H1 (cell line): ENCODE results near the gene FAM193B. TPM values are rescaled to one million over a fixed set of nuclear protein-coding genes. Genes with fewer than 3 reads are reported as not detected.

Source experiments
- CTCF ChIA-PET: fragments of 300-600 bp; sonication (Branson Sonifier 250); formaldehyde crosslinking; loops from one replicate; lab custom pipeline; 2021; ENCODE audit not compliant: partially characterized antibody; lab: Charles Lee
- POLR2A ChIA-PET: fragments of 300-600 bp; sonication (Branson Sonifier 250); formaldehyde crosslinking; loops from one replicate; lab custom pipeline; 2021; ENCODE audit warnings: inconsistent platforms; ENCODE audit not compliant: partially characterized antibody; lab: Charles Lee
- DNase-seq, 2 experiments: peaks; one replicate each; pipeline versions ENCODE4 v3.0.0 to v3.0.0-alpha.2; 2010 to 2022; ENCODE audit warnings: low spot score in 2 of 2, low read depth in 1 of 2, mixed read lengths in 1 of 2
- FAIRE-seq: peaks from 2 replicates; lab custom pipeline; 2011; peaks lifted over from hg19 to GRCh38; lab: Jason Lieb, UNC
- H2AFZ ChIP-seq: 2 replicates; pipeline ENCODE4 v1.8.1; 2012; ENCODE audit warnings: low read length, inconsistent platforms
- H2AK5ac ChIP-seq: 2 replicates; pipeline ENCODE4 v1.6.1; 2013; ENCODE audit warnings: low read depth, low read length
- H2BK120ac ChIP-seq: replicated peaks from 2 replicates; pipeline ENCODE3; 2013; ENCODE audit warnings: low read depth, low read length, inconsistent platforms
- H2BK12ac ChIP-seq: 2 replicates; pipeline ENCODE4 v1.6.1; 2013; ENCODE audit warnings: low read depth, low read length
- H2BK15ac ChIP-seq: 2 replicates; pipeline ENCODE4 v1.6.1; 2013; ENCODE audit warnings: low read length
- H2BK20ac ChIP-seq: 2 replicates; pipeline ENCODE4 v1.6.1; 2013; ENCODE audit warnings: low read length
- H2BK5ac ChIP-seq: 2 replicates; pipeline ENCODE4 v1.6.1; 2013; ENCODE audit warnings: low read depth, low read length
- H3K14ac ChIP-seq: 2 replicates; pipeline ENCODE4 v1.6.1; 2013; ENCODE audit warnings: inconsistent platforms; ENCODE audit not compliant: insufficient read length
- H3K18ac ChIP-seq: 2 replicates; pipeline ENCODE4 v1.6.1; 2013; ENCODE audit warnings: low read length; ENCODE audit errors: extremely low read depth
- H3K23ac ChIP-seq: 2 replicates; pipeline ENCODE4 v1.6.1; 2013; ENCODE audit warnings: inconsistent platforms; ENCODE audit not compliant: insufficient read length
- H3K23me2 ChIP-seq: 2 replicates; pipeline ENCODE4 v1.6.1; 2013; ENCODE audit warnings: low read depth, low read length
- H3K27ac ChIP-seq: 2 replicates; pipeline ENCODE4 v1.6.1; 2011; ENCODE audit warnings: low read depth, low read length, inconsistent platforms
- H3K27me3 ChIP-seq, 4 experiments: replicated peaks in 1 of 4; 1 replicate in 1 of 4; 2 replicates in 3 of 4; pipeline versions ENCODE4 v1.6.1 to v1.8.1; 2011 to 2013; ENCODE audit warnings: low read length in 3 of 4, mild to moderate bottlenecking in 3 of 4, inconsistent platforms in 2 of 4, mixed read lengths in 2 of 4, moderate library complexity in 1 of 4; ENCODE audit not compliant: control insufficient read depth in 3 of 4, insufficient read depth in 3 of 4; ENCODE audit errors: extremely low read depth in 1 of 4
- H3K36me3 ChIP-seq, 4 experiments: 2 replicates each; pipeline versions ENCODE4 v1.6.1 to v1.8.1; 2011 to 2013; ENCODE audit warnings: mild to moderate bottlenecking in 4 of 4, low read length in 3 of 4, moderate library complexity in 2 of 4, control low read depth in 1 of 4, inconsistent platforms in 1 of 4; ENCODE audit not compliant: insufficient read depth in 4 of 4, control insufficient read depth in 2 of 4
- H3K4ac ChIP-seq: replicated peaks from 2 replicates; pipeline ENCODE3; 2013; ENCODE audit warnings: low read length, low read depth, mixed read lengths, inconsistent platforms; ENCODE audit not compliant: insufficient read length
- H3K4me1 ChIP-seq, 4 experiments: replicated peaks in 1 of 4; 1 replicate in 1 of 4; 2 replicates in 3 of 4; pipeline versions ENCODE4 v1.6.1 to v1.8.1; 2011 to 2013; ENCODE audit warnings: low read length in 3 of 4, inconsistent platforms in 2 of 4, mixed read lengths in 1 of 4; ENCODE audit not compliant: insufficient read depth in 4 of 4, control insufficient read depth in 3 of 4
- H3K4me2 ChIP-seq, 2 experiments: 2 replicates each; pipeline versions ENCODE4 v1.6.1 to v1.8.1; 2011 to 2013; ENCODE audit warnings: low read depth in 2 of 2, low read length in 2 of 2, control low read depth in 1 of 2, inconsistent platforms in 1 of 2, mild to moderate bottlenecking in 1 of 2; ENCODE audit not compliant: insufficient read depth in 1 of 2
- H3K4me3 ChIP-seq, 4 experiments: fragments of 200-600, 300-600 bp in 1 of 4; sonication (generic), shearing (Covaris generic), sonication (Bioruptor Twin) in 1 of 4; 2 replicates each; pipeline versions ENCODE4 v1.5.1 to v1.8.1; 2011 to 2016; ENCODE audit warnings: low read length in 4 of 4, low read depth in 3 of 4, control low read depth in 2 of 4, inconsistent platforms in 2 of 4, mild to moderate bottlenecking in 2 of 4, mixed read lengths in 1 of 4, moderate library complexity in 1 of 4; ENCODE audit not compliant: insufficient read depth in 2 of 4; ENCODE audit errors: extremely low read depth in 1 of 4
- H3K56ac ChIP-seq: replicated peaks from 2 replicates; pipeline ENCODE3; 2013; ENCODE audit warnings: low read depth, mild to moderate bottlenecking, mixed read lengths, low read length, inconsistent platforms; ENCODE audit not compliant: insufficient read length
- H3K79me1 ChIP-seq: 2 replicates; pipeline ENCODE4 v1.6.1; 2013; ENCODE audit warnings: low read depth, low read length, control low read depth
- H3K79me2 ChIP-seq, 2 experiments: 2 replicates each; pipeline versions ENCODE4 v1.6.1 to v1.8.1; 2012 to 2013; ENCODE audit warnings: low read length in 2 of 2, mild to moderate bottlenecking in 2 of 2, inconsistent platforms in 1 of 2; ENCODE audit not compliant: insufficient read depth in 2 of 2, control insufficient read depth in 1 of 2
- H3K9ac ChIP-seq, 4 experiments: replicated peaks in 1 of 4; 1 replicate in 1 of 4; 2 replicates in 3 of 4; pipeline versions ENCODE4 v1.6.1 to v1.8.1; 2011 to 2013; ENCODE audit warnings: low read depth in 3 of 4, low read length in 3 of 4, control low read depth in 2 of 4, mild to moderate bottlenecking in 2 of 4, moderate library complexity in 2 of 4, inconsistent platforms in 1 of 4; ENCODE audit errors: extremely low read depth in 1 of 4
- H3K9me3 ChIP-seq, 2 experiments: 2 replicates each; pipeline versions ENCODE4 v1.6.1 to v1.8.1; 2012 to 2013; ENCODE audit warnings: mild to moderate bottlenecking in 2 of 2, moderate library complexity in 2 of 2, control low read depth in 1 of 2, inconsistent platforms in 1 of 2, low read depth in 1 of 2, low read length in 1 of 2, mixed read lengths in 1 of 2; ENCODE audit not compliant: insufficient read depth in 2 of 2
- H4K20me1 ChIP-seq, 2 experiments: replicated peaks in 1 of 2; 2 replicates each; pipeline versions ENCODE3 to v1.8.1; 2011 to 2013; ENCODE audit warnings: inconsistent platforms in 2 of 2, low read length in 2 of 2, mild to moderate bottlenecking in 1 of 2; ENCODE audit not compliant: insufficient read depth in 2 of 2, control insufficient read depth in 1 of 2
- H4K5ac ChIP-seq: 2 replicates; pipeline ENCODE4 v1.6.1; 2013; ENCODE audit warnings: low read length, low read depth, mixed read lengths, inconsistent platforms; ENCODE audit not compliant: insufficient read length
- H4K8ac ChIP-seq: 2 replicates; pipeline ENCODE4 v1.8.0; 2013; ENCODE audit warnings: mild to moderate bottlenecking, moderate library complexity, low read length, inconsistent platforms; ENCODE audit not compliant: insufficient read depth; ENCODE audit errors: extremely low read depth
- H4K91ac ChIP-seq: replicated peaks from 2 replicates; pipeline ENCODE3; 2013; ENCODE audit warnings: low read length, mixed read lengths, inconsistent platforms; ENCODE audit not compliant: insufficient read length
- CHD1 ChIP-seq: IDR thresholded peaks from 2 replicates; pipeline ENCODE4 v1.6.1; 2012; ENCODE audit warnings: low read depth, low read length, improper control_type of control experiment
- KDM4A ChIP-seq: IDR thresholded peaks from one replicate; pipeline ENCODE4 v1.7.1; 2012; ENCODE audit warnings: low read depth, mild to moderate bottlenecking, moderate library complexity, low read length, inconsistent platforms; ENCODE audit not compliant: severe bottlenecking
- MAFK ChIP-seq: IDR thresholded peaks from 2 replicates; pipeline ENCODE4 v1.6.1; 2012; ENCODE audit warnings: low read depth, mild to moderate bottlenecking, improper control_type of control experiment, low read length
- NANOG ChIP-seq: IDR thresholded peaks from 2 replicates; pipeline ENCODE4 v1.6.1; 2011; ENCODE audit warnings: low read length, low read depth, mild to moderate bottlenecking, inconsistent platforms; ENCODE audit not compliant: insufficient read depth, poor library complexity, severe bottlenecking
- NRF1 ChIP-seq: IDR thresholded peaks from 2 replicates; pipeline ENCODE4 v1.6.1; 2011; ENCODE audit warnings: mild to moderate bottlenecking, low read depth, low read length, improper control_type of control experiment
- POLR2AphosphoS5 ChIP-seq: IDR thresholded peaks from 2 replicates; pipeline ENCODE4 v1.6.1; 2011; ENCODE audit warnings: low read depth, low read length
- SIRT6 ChIP-seq: IDR thresholded peaks from one replicate; pipeline ENCODE4 v1.7.1; 2012; ENCODE audit warnings: low read length, inconsistent platforms
- SIX5 ChIP-seq: IDR thresholded peaks from 2 replicates; pipeline ENCODE4 v1.6.1; 2011; ENCODE audit warnings: mild to moderate bottlenecking, low read depth, low read length
- SP2 ChIP-seq: IDR thresholded peaks from 2 replicates; pipeline ENCODE4 v1.6.1; 2012; ENCODE audit warnings: mild to moderate bottlenecking, low read length, inconsistent platforms
- SP4 ChIP-seq: IDR thresholded peaks from 2 replicates; pipeline ENCODE4 v1.6.1; 2012; ENCODE audit warnings: low read length, inconsistent platforms
- SRF ChIP-seq: IDR thresholded peaks from 2 replicates; pipeline ENCODE4 v1.6.1; 2011; ENCODE audit warnings: mild to moderate bottlenecking, low read depth, low read length, moderate library complexity
- TCF12 ChIP-seq: IDR thresholded peaks from 2 replicates; pipeline ENCODE4 v1.6.1; 2011; ENCODE audit warnings: low read depth, mild to moderate bottlenecking, low read length
- TEAD4 ChIP-seq: IDR thresholded peaks from 2 replicates; pipeline ENCODE4 v1.6.1; 2012; ENCODE audit warnings: low read depth, low read length, inconsistent platforms, mixed read lengths
- WGBS, 2 experiments: shearing (Covaris generic) in 1 of 2; methylation state at CpG; one replicate each; pipeline versions ENCODE4 v1.1.6 to v1.1.7; 2013 to 2015; ENCODE audit warnings: low lambda C conversion rate in 2 of 2, mixed read lengths in 2 of 2, inconsistent platforms in 1 of 2, low coverage in 1 of 2, missing lambda C conversion rate in 1 of 2; ENCODE audit not compliant: insufficient replicate concordance in 2 of 2, insufficient coverage in 1 of 2, insufficient read length in 1 of 2; ENCODE audit errors: extremely low coverage in 1 of 2, missing lambda C conversion rate in 1 of 2; 5-methylcytosine and 5-hydroxymethylcytosine counted together
- polyA plus RNA-seq, 7 experiments: library from polyadenylated mRNA; depleted of rRNA in 3 of 7; stranded (reverse) in 5 of 7; unstranded in 2 of 7; fragments of >200 nt in 5 of 7; fragments of 200-250 nt in 2 of 7; gene quantifications; 1 replicate in 5 of 7; 2 replicates in 1 of 7; 4 replicates in 1 of 7; pipeline versions ENCODE4 v1.2.1 to v1.2.3, GENCODE V29; 2011 to 2013; ENCODE audit warnings: missing spikeins in 2 of 7, mixed read lengths in 2 of 7
- total RNA-seq: library from RNA; stranded (reverse); fragmentation: NEBNext Ultra II Directional; extraction: Animal tissue kit (Norgen Biotek cat#: 25700); gene quantifications from 2 replicates; pipeline ENCODE4 v1.2.1, GENCODE V29; 2021

The FAM193B gene
- total and polyA plus RNA-seq, 2 of the 8 experiments (the other 6 are each of a cell fraction or from before 2014, with no cell fraction given): 49.9 to 69.8 TPM

- no peak for FAIRE-seq
- peak overlapping the region; percentile 2; the same call in 1 of the 2 replicates for H2AK5ac ChIP-seq
These were observed 83.4 kb downstream of the FAM193B start for GRCh38 chr5:177470759-177471536.

More at GRCh38 chr5:177470759-177471536, 83.4 kb downstream of the FAM193B start:
- DNase-seq: no peak
- no peak overlapping the region for H2BK15ac ChIP-seq
- H2BK12ac ChIP-seq: no peak overlapping the region
- no peak overlapping the region for H3K9ac ChIP-seq
- peaks cover 26 to 51% (median 34%) of the 10 kb centered on the region in 4 experiments for H3K36me3 ChIP-seq
- no peak overlapping the region for H3K23ac ChIP-seq
- H4K20me1 ChIP-seq: peaks cover 32 to 39% of the 10 kb centered on the region in 2 experiments
- peak overlapping the region in 1 of 4 experiments; percentile 96; a peak in 2 of 8 replicates for H3K4me3 ChIP-seq
- H3K23me2 ChIP-seq: peaks cover 3% of the 10 kb centered on the region
- H4K5ac ChIP-seq: no peak overlapping the region
- H4K91ac ChIP-seq: no peak overlapping the region
- H3K4me1 ChIP-seq: peaks cover 11 to 42% (median 36%) of the 10 kb centered on the region in 4 experiments
- H2AFZ ChIP-seq: no peak overlapping the region
- H3K79me2 ChIP-seq: peaks cover 14 to 47% of the 10 kb centered on the region in 2 experiments
- 96% methylated on average over 10 of the region's 10 CpGs; no CpG with 5 or more reads in 1 of the 2 experiments for WGBS, 2 experiments
- peak overlapping the region; percentile 68; the same call in 1 of the 2 replicates for H3K27ac ChIP-seq
- H3K79me1 ChIP-seq: peaks cover 24% of the 10 kb centered on the region
- CTCF ChIA-PET: interaction anchor here (0.7 to 7.9 kb wide), 10 partner anchors 10 to 161 kb away, joined by 3 to 64 read pairs (median 6); no protein-coding TSS in a partner anchor
- no peaks in the 10 kb centered on the region; a peak in 1 of 4 replicates for H3K9me3 ChIP-seq
- H2BK5ac ChIP-seq: peak overlapping the region; percentile 81
- no peaks in the 10 kb centered on the region for H3K27me3 ChIP-seq
- H3K56ac ChIP-seq: peak overlapping the region; percentile 17
- no peak overlapping the region for H3K14ac ChIP-seq
- peak overlapping the region; percentile 18; the same call in 1 of the 2 replicates for H4K8ac ChIP-seq
- peak overlapping the region; percentile 15; the same call in 1 of the 2 replicates for H3K18ac ChIP-seq
- no peak overlapping the region for H2BK20ac ChIP-seq
- POLR2A ChIA-PET: interaction anchor here (0.6 to 67.5 kb wide), 11 partner anchors 2 to 709 kb away, joined by 3 to 3349 read pairs (median 6); partner anchors contain the start of genes DBN1, DDX41, DOK3 and GRK6
- no peak overlapping the region for H2BK120ac ChIP-seq
- TF ChIP-seq SIX5 (no peak), TEAD4 (0 out of 2 replicates have a peak, but pooled peaks have one; percentile 3), NRF1 (no peak), SP2 (no peak), SRF (no peak), SP4 (no peak), KDM4A (peak; percentile 19), TCF12 (no peak), POLR2AphosphoS5 (peak; percentile 46; the same call in 1 of the 2 replicates), CHD1 (no peak), NANOG (no peak), MAFK (peak; percentile 49; the same call in 1 of the 2 replicates), SIRT6 (no peak)
- H3K4ac ChIP-seq: no peak overlapping the region
- peak overlapping the region; percentile 76 to 78; a peak in 3 of 4 replicates for H3K4me2 ChIP-seq
